K562 (cell line): ENCODE measurements around the gene CCDC85B. TPM values are rescaled to one million over a fixed set of nuclear protein-coding genes. Genes with fewer than 3 reads are reported as not detected.

Source experiments
- BHLHE40 ChIP-seq: IDR thresholded peaks from 2 replicates; pipeline ENCODE4 v1.6.1; 2011; ENCODE audit warnings: low read length, improper control_type of control experiment
- DACH1 ChIP-seq: fragments of 450-650 bp; IDR thresholded peaks from 2 replicates; pipeline ENCODE4 v1.6.1; 2018; ENCODE audit not compliant: partially characterized antibody
- GTF3C2 ChIP-seq: IDR thresholded peaks from 3 replicates; pipeline ENCODE4 v1.6.1; 2011; ENCODE audit warnings: borderline replicate concordance, mild to moderate bottlenecking, moderate library complexity; ENCODE audit not compliant: insufficient read length; ENCODE audit errors: extremely low read depth
- ILF3 ChIP-seq: fragments of 450-650 bp; IDR thresholded peaks from 2 replicates; pipeline ENCODE4 v1.6.1; 2018; ENCODE audit warnings: antibody characterized with exemption, mild to moderate bottlenecking, moderate library complexity, borderline replicate concordance
- MED1 ChIP-seq: sonication (generic); formaldehyde crosslinking; IDR thresholded peaks from 2 replicates; pipeline ENCODE4 v1.8.1; 2023; ENCODE audit warnings: missing genetic modification reagents, borderline replicate concordance
- NELFE ChIP-seq: IDR thresholded peaks from 2 replicates; pipeline ENCODE4 v1.6.1; 2011; ENCODE audit warnings: mild to moderate bottlenecking; ENCODE audit not compliant: insufficient read depth, insufficient read length
- OTX1 ChIP-seq: fragments of 450-650 bp; formaldehyde crosslinking; IDR thresholded peaks from 2 replicates; pipeline ENCODE4 v1.4.0; 2022; ENCODE audit warnings: mild to moderate bottlenecking
- POLR2B ChIP-seq: fragments of 450-650 bp; IDR thresholded peaks from 2 replicates; pipeline ENCODE4 v1.6.1; 2018; ENCODE audit warnings: low read depth; ENCODE audit not compliant: partially characterized antibody
- RBFOX2 ChIP-seq: fragments of 200-400 bp; formaldehyde crosslinking; IDR thresholded peaks from 2 replicates; pipeline ENCODE4 v1.6.1; 2017; ENCODE audit warnings: low read depth, mild to moderate bottlenecking, low read length, moderate library complexity
- SMARCE1 ChIP-seq: fragments of 450-650 bp; IDR thresholded peaks from 2 replicates; pipeline ENCODE4 v1.7.1; 2016; ENCODE audit warnings: mild to moderate bottlenecking
- TAF15 ChIP-seq: fragments of 200-400 bp; formaldehyde crosslinking; IDR thresholded peaks from 2 replicates; pipeline ENCODE4 v1.6.1; 2017; ENCODE audit warnings: mild to moderate bottlenecking, low read depth, low read length, moderate library complexity
- TBP ChIP-seq: optimal IDR thresholded peaks from 2 replicates; pipeline ENCODE3; 2011; ENCODE audit warnings: low read depth, low read length, improper control_type of control experiment
- TCF3 ChIP-seq: sonication (generic); formaldehyde crosslinking; IDR thresholded peaks from 2 replicates; pipeline ENCODE4 v1.4.0; 2020; ENCODE audit warnings: mild to moderate bottlenecking, missing genetic modification reagents
- ZKSCAN3 ChIP-seq: fragments of 250-450 bp; sonication (Bioruptor Pico); IDR thresholded peaks from 2 replicates; pipeline ENCODE4 v1.4.0; 2020
- ZNF449 ChIP-seq: fragments of 250-450 bp; sonication (Bioruptor Pico); IDR thresholded peaks from 2 replicates; pipeline ENCODE4 v1.8.0; 2022; ENCODE audit warnings: moderate library complexity, mild to moderate bottlenecking, inconsistent platforms
- polyA plus RNA-seq, 8 experiments: library from polyadenylated mRNA; depleted of rRNA in 4 of 8; stranded (reverse) in 5 of 8; unstranded in 3 of 8; fragments of >200 nt; fragmentation: Nextera tagmentation in 2 of 8; fragmentation: Illumina TruSeq in 1 of 8; extraction: Ambion mirVana in 2 of 8; extraction: Trizol in 1 of 8; gene quantifications; 2 replicates each; pipeline versions ENCODE4 v1.2.1 to v1.2.3, GENCODE V29; 2011 to 2014; ENCODE audit warnings: inconsistent platforms in 1 of 8, missing spikeins in 1 of 8
- total RNA-seq, 7 experiments: library from RNA; depleted of rRNA in 6 of 7; stranded (reverse); fragments of >200 nt in 6 of 7; fragmentation: Illumina TruSeq in 2 of 7; extraction: Trizol in 2 of 7; gene quantifications; 2 replicates each; pipeline versions ENCODE4 v1.2.1 to v1.2.3, GENCODE V29; 2011 to 2021; ENCODE audit warnings: low replicate concordance in 1 of 7
- TF ChIP-seq, protein P1 (sequence below): fragments of 250-450 bp; sonication (Bioruptor Pico); IDR thresholded peaks from 2 replicates; pipeline ENCODE4 v1.4.0; 2020; ENCODE audit warnings: mild to moderate bottlenecking, moderate library complexity
- TF ChIP-seq, protein P2 (sequence below): fragments of 150-350 bp; conservative IDR thresholded peaks from 2 replicates; pipeline ENCODE4 v1.6.1; 2014; ENCODE audit warnings: low read length

The CCDC85B gene
- total and polyA plus RNA-seq, 9 of the 15 experiments (the other 6 are each of a cell fraction or from before 2014, with no cell fraction given), result 0.14 to 138 (median 6.2) TPM

GRCh38 chr11:65873318-65874156 lies 16.9 kb upstream of the CCDC85B start (continued):
- no peak; the same call in 1 of the 2 replicates for TF ChIP-seq TCF3
- TF ChIP-seq, protein P1, sequence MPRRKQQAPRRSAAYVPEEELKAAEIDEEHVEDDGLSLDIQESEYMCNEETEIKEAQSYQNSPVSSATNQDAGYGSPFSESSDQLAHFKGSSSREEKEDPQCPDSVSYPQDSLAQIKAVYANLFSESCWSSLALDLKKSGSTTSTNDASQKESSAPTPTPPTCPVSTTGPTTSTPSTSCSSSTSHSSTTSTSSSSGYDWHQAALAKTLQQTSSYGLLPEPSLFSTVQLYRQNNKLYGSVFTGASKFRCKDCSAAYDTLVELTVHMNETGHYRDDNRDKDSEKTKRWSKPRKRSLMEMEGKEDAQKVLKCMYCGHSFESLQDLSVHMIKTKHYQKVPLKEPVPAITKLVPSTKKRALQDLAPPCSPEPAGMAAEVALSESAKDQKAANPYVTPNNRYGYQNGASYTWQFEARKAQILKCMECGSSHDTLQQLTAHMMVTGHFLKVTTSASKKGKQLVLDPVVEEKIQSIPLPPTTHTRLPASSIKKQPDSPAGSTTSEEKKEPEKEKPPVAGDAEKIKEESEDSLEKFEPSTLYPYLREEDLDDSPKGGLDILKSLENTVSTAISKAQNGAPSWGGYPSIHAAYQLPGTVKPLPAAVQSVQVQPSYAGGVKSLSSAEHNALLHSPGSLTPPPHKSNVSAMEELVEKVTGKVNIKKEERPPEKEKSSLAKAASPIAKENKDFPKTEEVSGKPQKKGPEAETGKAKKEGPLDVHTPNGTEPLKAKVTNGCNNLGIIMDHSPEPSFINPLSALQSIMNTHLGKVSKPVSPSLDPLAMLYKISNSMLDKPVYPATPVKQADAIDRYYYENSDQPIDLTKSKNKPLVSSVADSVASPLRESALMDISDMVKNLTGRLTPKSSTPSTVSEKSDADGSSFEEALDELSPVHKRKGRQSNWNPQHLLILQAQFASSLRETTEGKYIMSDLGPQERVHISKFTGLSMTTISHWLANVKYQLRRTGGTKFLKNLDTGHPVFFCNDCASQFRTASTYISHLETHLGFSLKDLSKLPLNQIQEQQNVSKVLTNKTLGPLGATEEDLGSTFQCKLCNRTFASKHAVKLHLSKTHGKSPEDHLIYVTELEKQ (CRISPR knock-in tag), result no peak
- TF ChIP-seq, protein P2, sequence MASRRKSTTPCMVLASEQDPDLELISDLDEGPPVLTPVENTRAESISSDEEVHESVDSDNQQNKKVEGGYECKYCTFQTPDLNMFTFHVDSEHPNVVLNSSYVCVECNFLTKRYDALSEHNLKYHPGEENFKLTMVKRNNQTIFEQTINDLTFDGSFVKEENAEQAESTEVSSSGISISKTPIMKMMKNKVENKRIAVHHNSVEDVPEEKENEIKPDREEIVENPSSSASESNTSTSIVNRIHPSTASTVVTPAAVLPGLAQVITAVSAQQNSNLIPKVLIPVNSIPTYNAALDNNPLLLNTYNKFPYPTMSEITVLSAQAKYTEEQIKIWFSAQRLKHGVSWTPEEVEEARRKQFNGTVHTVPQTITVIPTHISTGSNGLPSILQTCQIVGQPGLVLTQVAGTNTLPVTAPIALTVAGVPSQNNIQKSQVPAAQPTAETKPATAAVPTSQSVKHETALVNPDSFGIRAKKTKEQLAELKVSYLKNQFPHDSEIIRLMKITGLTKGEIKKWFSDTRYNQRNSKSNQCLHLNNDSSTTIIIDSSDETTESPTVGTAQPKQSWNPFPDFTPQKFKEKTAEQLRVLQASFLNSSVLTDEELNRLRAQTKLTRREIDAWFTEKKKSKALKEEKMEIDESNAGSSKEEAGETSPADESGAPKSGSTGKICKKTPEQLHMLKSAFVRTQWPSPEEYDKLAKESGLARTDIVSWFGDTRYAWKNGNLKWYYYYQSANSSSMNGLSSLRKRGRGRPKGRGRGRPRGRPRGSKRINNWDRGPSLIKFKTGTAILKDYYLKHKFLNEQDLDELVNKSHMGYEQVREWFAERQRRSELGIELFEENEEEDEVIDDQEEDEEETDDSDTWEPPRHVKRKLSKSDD, result no peak
- TF ChIP-seq BHLHE40, result peak; percentile 89
- no peak for TF ChIP-seq GTF3C2
- TF ChIP-seq OTX1 (CRISPR knock-in tag), result no peak
- no peak for TF ChIP-seq DACH1
- TF ChIP-seq MED1, result no peak
- no peak for TF ChIP-seq ILF3
- no peak for TF ChIP-seq ZKSCAN3 (CRISPR knock-in tag)
- peak; percentile 88 for TF ChIP-seq RBFOX2
- TF ChIP-seq POLR2B, result peak; percentile 71
- TF ChIP-seq SMARCE1, result peak; percentile 10; the same call in 1 of the 2 replicates
- TF ChIP-seq NELFE, result no peak
- TF ChIP-seq TBP, result peak; percentile 27
- no peak for TF ChIP-seq TAF15
- no peak for TF ChIP-seq ZNF449 (CRISPR knock-in tag)
